ENCODE measurements around the gene FGD4. TPM values are rescaled to one million over a fixed set of nuclear protein-coding genes. Genes with fewer than 3 reads are reported as not detected.

Gene FGD4
- polyA plus RNA-seq, 1 donor: 18.8 TPM

DNA sequence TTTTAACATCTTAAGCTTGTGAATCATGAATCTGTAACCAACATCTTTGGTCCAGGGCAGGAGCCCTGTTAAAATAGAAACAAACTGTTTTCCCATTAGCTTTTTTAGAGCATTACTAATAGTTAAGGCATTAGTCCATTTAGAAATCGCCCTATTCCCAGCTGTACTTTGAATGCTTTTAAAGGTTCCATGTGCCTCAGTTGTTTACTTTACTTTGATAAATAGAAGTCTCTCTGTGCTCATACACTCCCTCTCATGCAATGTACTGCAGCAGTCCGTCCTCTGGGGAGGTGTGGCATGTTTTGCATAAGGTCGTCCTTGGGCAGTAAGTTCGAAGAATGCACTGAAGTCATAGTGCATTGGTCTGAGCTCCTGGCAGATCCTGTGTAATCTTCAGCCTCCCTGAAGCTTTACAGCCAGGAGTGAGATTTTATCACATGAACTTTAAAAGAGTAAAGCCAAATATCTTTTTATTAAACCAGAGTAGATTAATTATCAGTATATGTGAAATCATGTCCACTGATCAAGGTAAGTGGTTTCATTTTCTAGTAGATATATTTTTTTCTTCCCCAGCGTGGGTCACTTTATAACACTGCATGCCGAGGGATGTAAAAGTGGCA, 134.7 kb downstream of the FGD4 start:
- H3K27ac ChIP-seq (ENCODE audit: low read length): peak overlapping the region; percentile 80
- peaks cover 30% of the 10 kb centered on the region for H3K4me1 ChIP-seq (ENCODE audit: control insufficient read depth, insufficient read depth, low read length)
- peak overlapping the region; percentile 29 for H3K4me3 ChIP-seq (ENCODE audit: low read length)
- DNase-seq: peak; percentile 86 to 92
- WGBS (ENCODE audit: insufficient coverage, low lambda C conversion rate): 8% methylated on average over 2 of the region's 6 CpGs
- H3K9me3 ChIP-seq (ENCODE audit: control insufficient read depth, low read depth, low read length): no peaks in the 10 kb centered on the region
- no peaks in the 10 kb centered on the region for H3K27me3 ChIP-seq (ENCODE audit: control insufficient read depth, insufficient read depth, low read length)
- no peaks in the 10 kb centered on the region for H3K36me3 ChIP-seq (ENCODE audit: control insufficient read depth, insufficient read depth, low read length)

DNA sequence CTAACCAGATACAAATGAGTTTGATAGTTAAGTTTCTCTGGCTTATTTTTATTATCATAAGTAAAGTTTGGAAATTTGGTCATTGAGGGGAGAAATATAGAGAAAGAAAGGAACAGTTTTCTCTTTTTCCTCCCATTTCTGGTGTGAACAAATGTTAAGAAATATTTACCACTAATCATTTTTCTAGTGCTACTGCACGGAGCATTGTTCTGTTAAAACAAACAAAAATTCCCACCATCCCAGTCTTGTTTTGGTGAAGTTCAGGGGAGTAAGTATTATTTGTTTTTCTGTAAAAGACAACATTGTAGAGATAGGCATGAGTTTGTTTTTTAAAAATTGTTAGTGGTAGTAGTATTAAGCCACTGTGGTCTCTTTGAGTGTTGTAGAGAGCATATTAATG, 135.3 kb downstream of the FGD4 start:
- H3K27me3 ChIP-seq (ENCODE audit: control insufficient read depth, insufficient read depth, low read length): no peaks in the 10 kb centered on the region
- H3K9me3 ChIP-seq (ENCODE audit: control insufficient read depth, low read depth, low read length): no peaks in the 10 kb centered on the region
- H3K36me3 ChIP-seq (ENCODE audit: control insufficient read depth, insufficient read depth, low read length): no peaks in the 10 kb centered on the region
- H3K27ac ChIP-seq (ENCODE audit: low read length): peak overlapping the region; percentile 80
- peaks cover 30% of the 10 kb centered on the region for H3K4me1 ChIP-seq (ENCODE audit: control insufficient read depth, insufficient read depth, low read length)
- WGBS (ENCODE audit: insufficient coverage, low lambda C conversion rate): no CpG with 5 or more reads among the region's 1 CpG
- H3K4me3 ChIP-seq (ENCODE audit: low read length): peak overlapping the region; percentile 29
- DNase-seq: no peak

DNA sequence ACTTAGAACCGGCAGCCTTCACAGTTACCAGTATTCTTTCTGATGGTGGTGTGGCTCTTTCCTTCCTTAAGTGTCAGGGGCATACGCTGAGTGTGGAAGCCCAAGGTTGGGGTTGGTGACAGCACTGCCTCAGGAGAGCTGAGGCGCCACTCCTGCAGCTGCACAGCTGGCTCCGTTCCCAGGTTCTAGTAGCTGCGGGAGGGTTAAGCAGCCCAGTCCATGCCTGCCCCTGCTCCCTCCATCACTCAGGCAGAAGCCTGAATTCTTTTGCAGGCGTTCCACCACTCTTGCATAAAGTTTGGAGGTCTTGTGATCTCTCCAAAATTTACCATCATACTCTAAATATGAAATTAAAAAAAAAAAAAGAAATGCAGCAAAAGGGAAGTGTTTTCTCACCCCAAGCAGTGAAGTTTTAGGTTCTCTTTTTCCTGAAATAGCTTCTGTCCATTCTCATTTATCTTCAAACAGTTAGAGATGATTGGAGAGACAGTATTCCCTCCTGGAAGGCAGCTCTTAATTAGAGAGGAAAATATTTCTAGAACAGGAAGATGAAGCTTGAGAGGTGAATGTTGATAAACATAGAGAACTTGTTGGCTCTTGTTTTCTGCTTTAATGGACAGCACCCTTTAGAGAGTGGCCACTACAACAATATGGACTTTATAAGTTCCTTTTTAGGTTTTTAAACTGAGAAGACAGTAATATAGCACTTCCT, 136.1 kb downstream of the FGD4 start:
- H3K27ac ChIP-seq (ENCODE audit: low read length): peak overlapping the region; percentile 80
- peaks cover 30% of the 10 kb centered on the region for H3K4me1 ChIP-seq (ENCODE audit: control insufficient read depth, insufficient read depth, low read length)
- no peaks in the 10 kb centered on the region for H3K36me3 ChIP-seq (ENCODE audit: control insufficient read depth, insufficient read depth, low read length)
- peak; percentile 48 to 54 for DNase-seq
- 0% methylated on average over 2 of the region's 6 CpGs for WGBS (ENCODE audit: insufficient coverage, low lambda C conversion rate)
- H3K9me3 ChIP-seq (ENCODE audit: control insufficient read depth, low read depth, low read length): no peaks in the 10 kb centered on the region
- peak overlapping the region; percentile 29 for H3K4me3 ChIP-seq (ENCODE audit: low read length)
- H3K27me3 ChIP-seq (ENCODE audit: control insufficient read depth, insufficient read depth, low read length): no peaks in the 10 kb centered on the region

DNA sequence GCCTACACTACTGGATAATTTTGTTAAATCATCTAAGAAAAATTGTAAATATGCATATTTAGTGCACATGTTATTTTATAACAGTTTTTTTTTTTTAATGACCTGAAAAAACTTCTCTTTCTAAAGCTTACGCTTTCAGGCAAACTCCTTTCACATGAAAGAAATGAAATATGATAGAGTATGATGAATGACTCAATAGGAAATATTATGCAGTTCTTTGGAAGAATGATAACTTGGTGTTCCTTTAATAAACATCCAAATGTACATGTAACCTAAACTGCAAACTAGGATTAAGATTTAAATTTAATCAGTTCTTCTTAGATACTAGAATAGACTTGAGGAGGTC, 136.6 kb downstream of the FGD4 start:
- no peaks in the 10 kb centered on the region for H3K9me3 ChIP-seq (ENCODE audit: control insufficient read depth, low read depth, low read length)
- H3K27ac ChIP-seq (ENCODE audit: low read length): peak overlapping the region; percentile 80
- H3K36me3 ChIP-seq (ENCODE audit: control insufficient read depth, insufficient read depth, low read length): no peaks in the 10 kb centered on the region
- H3K27me3 ChIP-seq (ENCODE audit: control insufficient read depth, insufficient read depth, low read length): no peaks in the 10 kb centered on the region
- DNase-seq: no peak
- H3K4me1 ChIP-seq (ENCODE audit: control insufficient read depth, insufficient read depth, low read length): peaks cover 30% of the 10 kb centered on the region
- no peak overlapping the region for H3K4me3 ChIP-seq (ENCODE audit: low read length)
- WGBS (ENCODE audit: insufficient coverage, low lambda C conversion rate): no CpG with 5 or more reads among the region's 1 CpG

DNA sequence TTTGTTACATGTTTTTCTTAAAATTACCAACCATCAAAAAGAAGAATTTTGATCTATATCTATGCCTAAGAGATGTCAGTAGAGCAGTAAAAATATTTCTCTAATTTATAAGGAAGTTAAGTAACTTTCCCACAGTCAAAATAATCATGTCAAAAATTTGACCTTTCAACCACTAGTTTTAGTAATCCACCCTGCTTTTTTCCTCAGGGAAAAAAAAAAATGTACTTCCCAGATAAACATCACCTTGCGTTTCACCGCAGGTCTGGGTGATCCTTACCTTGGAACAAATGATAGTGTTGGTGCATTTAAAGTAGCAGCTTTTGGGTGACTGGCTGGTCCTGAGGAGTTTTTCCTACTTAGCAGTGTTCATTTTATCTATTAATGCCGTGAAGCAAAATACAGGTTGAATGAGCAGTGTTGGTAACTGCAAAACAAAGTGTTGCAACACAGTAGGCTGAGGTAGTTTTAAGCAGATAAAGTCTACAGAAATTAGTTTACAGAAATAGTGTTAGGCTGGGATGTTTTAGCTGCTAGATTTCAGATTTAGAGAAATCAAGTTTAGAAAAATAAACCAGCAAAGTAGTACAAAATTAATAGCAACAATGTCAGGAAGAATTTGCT, 142.5 kb downstream of the FGD4 start:
- H3K4me1 ChIP-seq (ENCODE audit: control insufficient read depth, insufficient read depth, low read length): peaks cover 25% of the 10 kb centered on the region

DNA sequence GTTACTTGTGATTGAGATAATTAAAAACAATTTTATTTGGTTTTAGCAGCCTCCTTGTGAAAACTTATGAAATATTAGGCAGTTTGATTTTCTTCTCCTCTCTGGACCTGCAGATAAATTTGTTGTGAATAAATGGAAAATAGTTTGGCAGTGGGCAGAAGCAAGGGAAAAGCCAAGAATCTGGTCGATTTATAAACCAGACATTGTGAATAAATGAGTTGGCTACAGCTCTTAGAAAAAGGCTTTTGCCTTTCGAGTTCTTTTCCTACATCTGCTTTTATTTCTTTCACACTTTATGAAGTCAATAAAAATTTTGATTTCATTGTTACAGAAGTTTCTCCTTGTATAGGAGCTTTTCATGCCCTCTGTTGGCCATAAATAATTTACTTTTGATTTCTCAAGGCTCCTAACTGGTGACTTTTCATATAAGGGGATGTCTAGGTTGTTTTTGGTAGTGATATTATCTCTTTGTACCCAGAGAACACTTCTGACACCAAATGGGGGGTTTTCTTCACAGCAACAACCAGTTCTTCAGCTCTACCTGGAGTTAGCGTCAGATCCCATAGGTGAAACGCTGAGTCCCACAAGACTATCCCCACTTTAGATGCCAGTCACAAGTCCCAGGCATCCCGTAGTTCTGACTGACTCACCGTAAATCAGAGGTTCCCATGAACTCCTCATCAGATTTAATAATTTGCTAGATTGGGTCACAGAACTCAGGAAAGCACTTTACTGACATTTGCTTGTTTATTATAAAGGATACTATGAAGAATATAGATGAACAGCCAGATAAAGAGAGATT, 143.3 kb downstream of the FGD4 start:
- no peaks in the 10 kb centered on the region for H3K27me3 ChIP-seq (ENCODE audit: control insufficient read depth, insufficient read depth, low read length)
- no peaks in the 10 kb centered on the region for H3K9me3 ChIP-seq (ENCODE audit: control insufficient read depth, low read depth, low read length)
- H3K36me3 ChIP-seq (ENCODE audit: control insufficient read depth, insufficient read depth, low read length): no peaks in the 10 kb centered on the region
- H3K4me1 ChIP-seq (ENCODE audit: control insufficient read depth, insufficient read depth, low read length): peaks cover 25% of the 10 kb centered on the region
- H3K27ac ChIP-seq (ENCODE audit: low read length): no peak overlapping the region
- no peak for DNase-seq
- H3K4me3 ChIP-seq (ENCODE audit: low read length): no peak overlapping the region
- 80% methylated on average over 1 of the region's 6 CpGs for WGBS (ENCODE audit: insufficient coverage, low lambda C conversion rate)

More for the DNA sequence above, 142.5 kb downstream of the FGD4 start:
- no peaks in the 10 kb centered on the region for H3K9me3 ChIP-seq (ENCODE audit: control insufficient read depth, low read depth, low read length)
- no CpG with 5 or more reads among the region's 3 CpGs for WGBS (ENCODE audit: insufficient coverage, low lambda C conversion rate)
- DNase-seq: peak in 1 of 2 donors; percentile 31
- H3K27me3 ChIP-seq (ENCODE audit: control insufficient read depth, insufficient read depth, low read length): no peaks in the 10 kb centered on the region
- H3K36me3 ChIP-seq (ENCODE audit: control insufficient read depth, insufficient read depth, low read length): no peaks in the 10 kb centered on the region
- no peak overlapping the region for H3K4me3 ChIP-seq (ENCODE audit: low read length)
- H3K27ac ChIP-seq (ENCODE audit: low read length): peak overlapping the region; percentile 31

DNA sequence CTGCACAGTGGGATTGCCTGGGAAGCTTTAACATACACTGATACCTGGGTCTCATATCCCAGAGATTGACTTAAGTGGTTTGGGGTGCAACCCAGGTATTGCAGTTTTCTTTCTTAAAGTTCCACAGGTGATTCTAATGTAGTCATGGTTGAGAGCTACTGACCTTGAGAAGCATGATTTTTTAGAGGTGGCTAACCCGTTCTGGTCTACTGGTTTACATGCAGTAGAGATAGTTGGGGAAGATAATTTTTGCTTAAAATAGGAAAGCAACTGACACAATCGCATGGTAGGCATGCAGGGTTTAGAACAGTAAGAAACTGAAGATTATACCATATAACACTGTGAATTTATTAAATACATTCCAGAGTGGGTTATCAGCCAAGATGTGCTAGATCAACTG, 145.5 kb downstream of the FGD4 start:
- WGBS (ENCODE audit: insufficient coverage, low lambda C conversion rate): 88% methylated on average over 2 of the region's 2 CpGs
- H3K27ac ChIP-seq (ENCODE audit: low read length): no peak overlapping the region

DNA sequence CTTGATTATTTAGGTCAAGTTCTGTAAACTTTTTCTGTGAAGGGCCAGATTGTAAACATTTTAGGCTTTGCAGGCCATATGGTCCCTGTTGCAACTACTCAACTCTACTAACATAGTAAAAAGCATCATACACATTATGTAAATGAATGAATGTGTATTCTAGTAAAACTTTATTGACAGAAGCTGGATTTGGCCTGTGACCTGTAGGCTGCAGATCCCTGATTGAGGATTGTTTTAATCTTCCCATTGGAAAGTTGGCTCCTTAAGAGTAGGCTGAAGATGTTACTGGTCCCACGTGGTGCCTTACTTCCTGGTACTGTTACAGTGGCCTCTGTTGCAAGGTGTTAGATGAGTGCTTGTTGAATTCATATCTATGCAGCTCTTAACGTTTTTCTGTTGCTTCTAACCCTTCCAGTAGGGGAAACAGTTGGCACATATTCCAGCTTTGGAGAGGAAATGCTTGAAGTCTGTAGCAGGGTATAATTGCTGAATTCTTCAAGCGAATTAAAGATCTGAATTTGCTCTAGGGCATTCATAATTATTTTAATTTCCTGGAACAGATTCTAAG, 146.1 kb downstream of the FGD4 start:
- Histone ChIP-seq H3K27ac (ENCODE audit: low read length) (no peak overlapping the region), H3K9me3 (ENCODE audit: control insufficient read depth, low read depth, low read length) (no peaks in the 10 kb centered on the region), H3K4me3 (ENCODE audit: low read length) (no peak overlapping the region), H3K27me3 (ENCODE audit: control insufficient read depth, insufficient read depth, low read length) (no peaks in the 10 kb centered on the region), H3K36me3 (ENCODE audit: control insufficient read depth, insufficient read depth, low read length) (no peaks in the 10 kb centered on the region), H3K4me1 (ENCODE audit: control insufficient read depth, insufficient read depth, low read length) (peaks cover 25% of the 10 kb centered on the region)
- no CpG with 5 or more reads among the region's 3 CpGs for WGBS (ENCODE audit: insufficient coverage, low lambda C conversion rate)
- no peak for DNase-seq

More for the DNA sequence above, 145.5 kb downstream of the FGD4 start:
- Histone ChIP-seq H3K36me3 (ENCODE audit: control insufficient read depth, insufficient read depth, low read length) (no peaks in the 10 kb centered on the region), H3K4me3 (ENCODE audit: low read length) (no peak overlapping the region), H3K27me3 (ENCODE audit: control insufficient read depth, insufficient read depth, low read length) (no peaks in the 10 kb centered on the region), H3K4me1 (ENCODE audit: control insufficient read depth, insufficient read depth, low read length) (peaks cover 25% of the 10 kb centered on the region), H3K9me3 (ENCODE audit: control insufficient read depth, low read depth, low read length) (no peaks in the 10 kb centered on the region)
- no peak for DNase-seq

DNA sequence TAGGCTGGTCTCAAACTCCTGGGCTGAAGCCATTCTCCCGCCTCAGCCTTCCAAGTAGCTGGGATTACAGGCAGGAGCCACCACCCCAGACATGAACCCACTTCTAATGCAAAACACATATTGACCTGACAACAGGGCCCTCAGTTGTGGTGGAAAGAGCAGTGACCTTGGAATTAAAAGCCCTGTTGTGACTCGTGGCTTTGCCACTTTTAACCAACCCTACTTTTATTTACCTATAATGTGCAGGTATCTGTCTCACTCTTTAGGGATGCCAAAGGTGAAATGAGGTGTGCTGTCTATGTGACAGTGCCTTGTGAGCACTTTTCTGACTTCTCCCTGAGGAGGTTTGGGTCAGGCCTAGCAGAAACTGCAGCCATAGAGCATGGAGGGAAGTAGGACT, 146.9 kb downstream of the FGD4 start:
- H3K4me1 ChIP-seq (ENCODE audit: control insufficient read depth, insufficient read depth, low read length): peaks cover 22% of the 10 kb centered on the region
- H3K27me3 ChIP-seq (ENCODE audit: control insufficient read depth, insufficient read depth, low read length): no peaks in the 10 kb centered on the region
- no CpG with 5 or more reads among the region's 2 CpGs for WGBS (ENCODE audit: insufficient coverage, low lambda C conversion rate)
- H3K36me3 ChIP-seq (ENCODE audit: control insufficient read depth, insufficient read depth, low read length): no peaks in the 10 kb centered on the region
- H3K27ac ChIP-seq (ENCODE audit: low read length): no peak overlapping the region
- H3K9me3 ChIP-seq (ENCODE audit: control insufficient read depth, low read depth, low read length): no peaks in the 10 kb centered on the region
- no peak for DNase-seq
- H3K4me3 ChIP-seq (ENCODE audit: low read length): no peak overlapping the region

DNA sequence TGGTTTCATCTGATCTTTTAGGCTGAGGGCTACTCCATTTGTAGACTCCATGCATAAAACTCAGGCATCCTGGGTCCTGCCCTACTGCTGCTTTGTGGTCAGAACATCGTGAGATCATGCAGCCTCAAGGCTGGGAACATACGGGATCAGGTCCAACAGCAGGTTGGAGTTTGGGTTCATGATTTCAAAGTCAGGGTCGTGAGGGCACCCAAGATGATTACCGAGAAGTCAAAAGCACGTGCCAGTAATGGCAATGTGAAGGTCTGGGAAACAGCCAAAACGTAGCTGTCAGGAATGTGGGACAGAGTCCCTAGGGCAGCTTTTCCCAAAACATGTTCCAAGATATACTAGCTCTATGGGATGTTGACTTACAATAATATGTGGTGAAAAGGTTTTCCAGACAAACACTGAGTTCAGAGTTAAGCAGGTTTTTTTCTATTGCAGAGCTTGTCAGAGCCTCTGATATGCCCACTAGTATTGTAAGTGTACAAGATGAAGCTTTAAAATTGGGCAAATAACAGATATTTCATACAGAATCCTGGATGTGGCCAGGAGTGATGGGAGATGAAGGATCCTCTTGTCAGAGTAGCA, 149.4 kb downstream of the FGD4 start:
- WGBS (ENCODE audit: insufficient coverage, low lambda C conversion rate): no CpG with 5 or more reads among the region's 6 CpGs
- Histone ChIP-seq H3K4me3 (ENCODE audit: low read length) (no peak overlapping the region), H3K27me3 (ENCODE audit: control insufficient read depth, insufficient read depth, low read length) (no peaks in the 10 kb centered on the region), H3K4me1 (ENCODE audit: control insufficient read depth, insufficient read depth, low read length) (peaks cover 3% of the 10 kb centered on the region), H3K27ac (ENCODE audit: low read length) (no peak overlapping the region), H3K36me3 (ENCODE audit: control insufficient read depth, insufficient read depth, low read length) (peaks cover 2% of the 10 kb centered on the region), H3K9me3 (ENCODE audit: control insufficient read depth, low read depth, low read length) (no peaks in the 10 kb centered on the region)
- DNase-seq: no peak
